HTR-8/SVneo (cell line): ENCODE measurements around the gene C20orf204.
"Not testable (repeated sequence)": the region's sequence is repeated elsewhere in the genome, so short reads cannot be mapped to it uniquely, and the experiment has no call there.

Experiments used
- DNase-seq: peaks from one replicate; pipeline ENCODE4 v3.0.0; 2011; ENCODE audit warnings: low spot score, mixed read lengths; ENCODE audit not compliant: insufficient read length
- FAIRE-seq: peaks from 2 replicates; lab custom pipeline; 2011; peaks lifted over from hg19 to GRCh38; lab: Jason Lieb, UNC

Gene C20orf204

DNA sequence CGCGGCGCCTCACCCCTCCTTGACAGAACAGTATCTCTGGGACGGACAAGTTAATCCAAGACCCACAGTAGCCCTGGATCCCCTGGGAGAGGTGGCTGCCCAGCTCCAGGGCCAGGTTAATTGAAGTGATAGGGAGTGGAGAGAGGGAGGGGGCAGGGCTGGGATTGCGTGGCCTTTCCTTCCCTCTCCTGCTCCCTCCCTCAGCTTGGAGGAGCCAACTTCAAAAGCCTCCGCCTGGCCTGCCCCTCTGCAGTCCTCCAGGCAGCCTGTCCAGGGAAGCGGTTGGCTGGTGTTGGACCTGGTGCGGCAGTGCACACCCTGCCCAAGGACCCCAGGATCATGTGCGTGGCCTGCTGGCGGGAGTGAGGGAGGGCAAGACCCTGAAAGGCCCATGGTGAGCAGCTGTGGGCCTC is at the start of gene C20orf204:
C20orf204 (plus strand) TSS at position 250 of the 413 bp plus-strand sequence; CDS start at position 392, 142 bp downstream.
- FAIRE-seq: no peak
- no peak for DNase-seq

GRCh38 chr20:64000906-64001305 is 35.1 kb upstream of the C20orf204 start:
- DNase-seq: no peak
- no peak for FAIRE-seq

DNA sequence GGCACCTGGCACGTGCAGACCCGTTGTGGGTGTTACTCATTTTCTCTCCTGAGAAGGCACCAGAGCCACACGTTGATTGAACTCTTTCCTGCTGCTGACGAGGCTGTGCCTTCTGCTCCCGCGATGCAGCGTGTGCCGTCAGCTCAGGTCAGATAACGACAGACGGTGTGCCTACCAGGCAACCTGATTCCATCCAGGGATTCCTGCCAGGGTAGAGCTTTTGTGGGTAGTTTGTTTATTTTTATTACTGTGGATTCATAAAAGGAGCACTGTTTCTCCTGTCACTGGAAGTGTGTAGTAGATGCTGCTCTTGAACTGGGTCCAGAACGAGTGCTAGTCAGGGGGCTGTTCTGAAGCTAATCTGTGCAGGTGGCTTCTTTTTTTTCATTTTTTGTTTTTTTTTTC is 34.4 kb upstream of the C20orf204 start:
- DNase-seq: no peak
- FAIRE-seq: peak; percentile 36

DNA sequence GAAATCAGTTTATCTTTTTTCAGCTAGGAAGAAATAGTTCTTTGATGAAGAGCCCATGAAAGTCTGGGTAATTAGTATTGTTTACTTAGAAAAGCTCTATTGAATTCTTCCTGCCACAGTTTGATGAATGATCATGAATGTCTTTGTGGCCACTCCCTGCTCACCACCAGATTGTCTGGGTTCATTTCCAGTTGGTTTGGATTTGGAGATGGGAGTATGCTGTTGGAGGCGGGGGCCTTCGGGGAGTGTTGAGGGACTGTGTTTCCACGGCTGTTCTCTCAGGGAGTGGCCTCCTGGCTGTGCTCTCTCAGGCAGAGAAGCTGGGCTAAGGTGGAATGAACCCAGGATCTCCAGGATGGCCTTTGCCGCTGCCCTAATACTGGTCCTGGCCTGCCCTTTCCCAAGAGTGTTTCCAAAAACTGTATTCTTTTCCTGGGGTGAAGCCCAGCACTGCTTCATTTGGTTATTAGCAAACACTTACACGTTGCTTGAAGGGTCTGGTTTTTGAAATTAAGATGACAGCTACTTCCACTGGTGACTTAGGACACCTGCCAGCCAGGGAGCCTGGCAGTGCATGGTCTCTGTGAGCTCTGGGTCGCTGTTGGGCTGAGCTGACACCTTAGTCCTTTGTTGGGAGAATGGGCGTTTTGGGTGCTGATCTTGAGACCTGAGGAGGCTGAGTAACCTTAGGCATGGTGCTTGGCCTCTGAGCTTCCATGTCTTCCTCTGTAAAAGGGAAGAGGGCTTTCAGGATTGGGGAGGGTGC is 31.8 kb upstream of the C20orf204 start:
- DNase-seq: no peak
- no peak for FAIRE-seq

DNA sequence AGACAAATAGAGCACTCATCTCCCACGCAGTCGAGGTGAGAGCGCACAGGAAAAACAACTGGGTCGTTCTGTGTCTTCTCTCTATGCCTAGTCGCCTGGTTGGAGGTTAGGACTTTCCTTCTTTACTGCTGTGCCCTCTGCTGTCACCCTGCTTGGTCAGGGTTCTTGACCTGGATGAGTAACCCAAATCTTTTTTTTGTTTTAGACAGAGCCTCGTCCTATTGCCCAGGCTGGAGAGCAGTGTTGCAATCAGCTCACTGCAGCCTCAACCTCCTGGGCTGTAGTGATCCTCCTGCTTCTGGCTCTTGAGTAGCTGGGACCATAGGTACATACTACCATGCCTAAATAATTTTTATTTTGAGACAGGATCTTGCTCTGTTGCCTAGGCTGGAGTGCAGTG is 30.6 kb upstream of the C20orf204 start:
- DNase-seq (no peak), FAIRE-seq (no peak)

- DNase-seq (no peak), FAIRE-seq (no peak)
Observed at GRCh38 chr20:64006490-64006889, 29.5 kb upstream of the C20orf204 start.

DNA sequence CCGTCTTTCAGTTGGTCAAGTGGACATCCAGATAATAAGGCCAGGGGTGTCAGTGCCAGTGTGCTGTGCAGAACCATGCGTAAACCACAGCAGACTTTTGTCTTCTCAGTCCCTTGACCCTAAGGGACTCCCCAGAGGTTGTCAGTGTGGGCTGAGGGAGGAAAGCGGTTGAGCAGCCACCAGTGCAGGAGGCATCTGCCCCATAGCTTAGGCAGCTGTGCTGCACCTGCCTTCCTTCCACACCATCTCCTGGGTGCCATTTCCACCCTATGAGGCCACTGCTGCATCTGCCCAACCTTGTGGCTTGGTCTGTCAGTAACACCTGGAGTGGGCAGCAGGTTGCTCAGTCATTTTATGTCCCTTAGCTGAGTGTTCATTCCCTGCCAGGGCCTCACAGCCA is 29.1 kb upstream of the C20orf204 start:
- FAIRE-seq (no peak), DNase-seq (no peak)

DNA sequence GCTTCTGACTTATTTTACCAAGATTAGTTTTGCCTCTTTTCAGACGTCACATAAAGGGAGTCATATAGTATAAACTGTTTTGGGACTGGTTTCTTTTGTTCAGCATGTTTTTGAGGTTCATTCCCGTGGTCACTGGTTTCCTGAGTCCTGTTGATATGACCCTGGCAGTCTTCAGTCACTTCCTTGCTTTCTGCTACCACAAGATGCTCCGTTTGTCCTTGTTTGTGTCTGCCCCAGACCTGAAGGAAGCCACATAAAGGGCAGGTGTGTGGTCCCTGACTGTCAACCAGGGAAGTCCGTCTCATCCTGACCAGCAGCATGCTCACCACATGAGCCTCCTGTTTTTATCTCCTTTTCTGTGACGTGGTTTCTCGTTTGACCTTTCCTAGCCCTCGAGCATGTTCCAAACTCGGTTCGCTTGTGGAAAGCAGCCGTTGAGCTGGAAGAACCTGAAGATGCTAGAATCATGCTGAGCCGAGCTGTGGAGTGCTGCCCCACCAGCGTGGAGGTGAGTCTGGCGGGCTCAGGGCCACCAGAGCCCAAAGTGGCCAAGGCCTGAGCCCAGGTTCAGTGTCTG is 26.1 kb upstream of the C20orf204 start:
- DNase-seq (no peak), FAIRE-seq (no peak)

DNA sequence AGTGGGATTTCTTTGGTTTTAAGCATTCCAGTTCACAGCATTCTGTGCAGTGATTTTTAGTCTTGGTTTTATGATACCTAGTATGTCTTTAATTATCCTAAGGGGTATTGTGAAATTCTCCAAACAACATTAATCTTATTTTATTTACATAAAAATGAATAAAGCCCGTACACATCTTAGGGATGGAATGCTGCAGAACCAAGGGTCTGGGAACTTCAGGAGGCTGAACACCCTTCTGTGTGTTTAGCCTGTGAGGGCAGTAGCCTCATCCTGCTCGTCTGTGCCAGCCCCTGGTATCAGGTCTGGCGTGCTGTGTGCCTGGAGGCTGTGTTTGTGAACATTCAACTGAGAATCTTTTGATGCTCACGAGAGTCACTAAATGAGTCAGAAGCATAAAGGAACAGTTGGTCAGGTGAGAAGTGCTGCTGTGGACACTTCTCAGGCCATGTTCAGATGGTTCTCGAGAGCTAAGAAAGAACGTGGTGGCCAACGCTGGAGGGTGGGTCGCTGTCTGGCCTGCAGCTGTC is 25.2 kb upstream of the C20orf204 start:
- no peak for DNase-seq
- no peak for FAIRE-seq

DNA sequence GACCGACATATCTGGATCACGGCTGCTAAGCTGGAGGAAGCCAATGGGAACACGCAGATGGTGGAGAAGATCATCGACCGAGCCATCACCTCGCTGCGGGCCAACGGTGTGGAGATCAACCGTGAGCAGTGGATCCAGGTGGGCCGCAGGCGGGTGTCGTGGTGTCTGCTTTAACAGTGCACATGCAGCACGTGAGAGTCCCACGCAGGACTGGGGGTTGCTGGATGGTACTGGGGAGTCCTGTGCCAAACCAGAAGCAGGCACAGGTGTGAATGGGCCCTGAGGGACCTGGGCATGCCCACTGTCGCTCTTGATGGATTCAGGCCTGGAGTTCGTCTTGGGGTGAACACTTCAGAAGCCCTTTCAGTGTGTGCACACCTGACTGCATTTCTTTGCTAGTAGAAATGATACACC is 24.6 kb upstream of the C20orf204 start:
- FAIRE-seq (no peak), DNase-seq (no peak)

GRCh38 chr20:64012385-64013154 is 23.4 kb upstream of the C20orf204 start:
- DNase-seq, FAIRE-seq: not testable (repeated sequence)

GRCh38 chr20:64015635-64016034 is 20.3 kb upstream of the C20orf204 start:
- DNase-seq (no peak), FAIRE-seq (peak; percentile 4)

GRCh38 chr20:64021124-64021975 is 14.6 kb upstream of the C20orf204 start:
- DNase-seq (no peak), FAIRE-seq (peak; percentile 98)

- DNase-seq: no peak
- FAIRE-seq: no peak
Observed at GRCh38 chr20:64022671-64023360, 13.2 kb upstream of the C20orf204 start.

- FAIRE-seq (no peak), DNase-seq (no peak)
Observed at GRCh38 chr20:64023361-64024140, 12.4 kb upstream of the C20orf204 start.

DNA sequence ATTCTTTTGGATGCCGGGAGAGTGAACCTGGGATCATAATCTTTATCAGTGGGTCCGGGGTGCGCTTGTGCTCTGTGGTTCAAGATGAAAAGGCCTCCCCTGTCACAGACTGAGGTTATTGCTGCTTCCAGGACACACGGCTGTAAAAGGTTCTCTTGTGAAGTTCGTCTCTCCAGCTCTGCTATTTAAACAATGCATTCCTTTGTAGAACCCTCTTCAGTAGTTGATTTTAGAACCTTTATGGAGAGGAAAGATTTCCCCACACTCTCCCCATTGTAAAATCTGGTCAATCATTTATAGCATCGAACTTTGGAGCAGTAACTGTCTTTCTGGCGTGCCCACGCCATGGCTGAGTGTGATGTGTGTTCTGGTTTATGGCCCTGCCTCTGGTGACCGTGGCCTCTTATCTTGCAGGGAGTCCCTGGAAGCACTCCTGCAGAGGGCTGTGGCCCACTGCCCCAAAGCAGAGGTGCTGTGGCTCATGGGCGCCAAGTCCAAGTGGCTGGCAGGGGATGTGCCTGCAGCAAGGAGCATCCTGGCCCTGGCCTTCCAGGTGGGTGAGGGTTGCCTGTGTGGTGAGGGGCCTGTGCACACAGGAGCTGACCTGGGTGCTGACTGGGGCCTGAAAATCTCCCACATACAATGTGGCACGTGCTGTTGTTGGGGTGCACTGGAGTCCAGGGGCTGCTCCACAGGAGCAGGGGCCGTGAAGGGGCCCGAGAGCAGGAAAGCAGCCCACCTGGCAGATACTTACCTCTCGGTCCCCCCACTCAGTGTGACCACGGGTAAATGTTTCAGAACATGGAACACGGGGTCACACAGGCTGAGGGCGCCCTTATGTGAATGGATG is 11.6 kb upstream of the C20orf204 start:
- DNase-seq (no peak), FAIRE-seq (no peak)

- FAIRE-seq: no peak
- no peak for DNase-seq
Observed at GRCh38 chr20:64025101-64025825, 10.7 kb upstream of the C20orf204 start.
